BJ (cell line): ENCODE data around the gene NAGPA. TPM values are rescaled to one million over a fixed set of nuclear protein-coding genes. Genes with fewer than 3 reads are reported as not detected.

ENCODE experiments used
- CTCF ChIA-PET: fragments of 350-600 bp; formaldehyde crosslinking; extraction: SDS; loops from one replicate; lab custom pipeline; 2021; ENCODE audit warnings: antibody characterized with exemption, inconsistent platforms; lab: Yijun Ruan, JAX
- POLR2A ChIA-PET: fragments of 300-600 bp; sonication (Branson Sonifier 250); formaldehyde crosslinking; extraction: SDS; loops from one replicate; lab custom pipeline; 2021; ENCODE audit warnings: antibody characterized with exemption; lab: Charles Lee
- DNase-seq: peaks from one replicate; pipeline ENCODE4 v3.0.0-alpha.2; 2011; ENCODE audit warnings: low read depth
- H3K27me3 ChIP-seq: 2 replicates; pipeline ENCODE4 v1.6.0; 2011; ENCODE audit warnings: low read length; ENCODE audit not compliant: control insufficient read depth, insufficient read depth
- H3K36me3 ChIP-seq: 2 replicates; pipeline ENCODE4 v1.5.1; 2011; ENCODE audit warnings: low read length; ENCODE audit not compliant: control insufficient read depth, insufficient read depth
- H3K4me3 ChIP-seq: 2 replicates; pipeline ENCODE4 v1.5.1; 2011; ENCODE audit warnings: low read depth, mild to moderate bottlenecking, control low read depth, low read length
- CTCF ChIP-seq: IDR thresholded peaks from 2 replicates; pipeline ENCODE4 v1.5.1; 2011; ENCODE audit warnings: low read depth, mild to moderate bottlenecking, control low read depth, inconsistent platforms, low read length, moderate library complexity; ENCODE audit not compliant: insufficient read depth
- polyA plus RNA-seq: library from polyadenylated mRNA; depleted of rRNA; stranded (reverse); fragments of >200 nt; gene quantifications from 2 replicates; pipeline ENCODE4 v1.2.3, GENCODE V29; 2011

The NAGPA gene
- polyA plus RNA-seq, 1 experiment: 17.3 TPM

DNA sequence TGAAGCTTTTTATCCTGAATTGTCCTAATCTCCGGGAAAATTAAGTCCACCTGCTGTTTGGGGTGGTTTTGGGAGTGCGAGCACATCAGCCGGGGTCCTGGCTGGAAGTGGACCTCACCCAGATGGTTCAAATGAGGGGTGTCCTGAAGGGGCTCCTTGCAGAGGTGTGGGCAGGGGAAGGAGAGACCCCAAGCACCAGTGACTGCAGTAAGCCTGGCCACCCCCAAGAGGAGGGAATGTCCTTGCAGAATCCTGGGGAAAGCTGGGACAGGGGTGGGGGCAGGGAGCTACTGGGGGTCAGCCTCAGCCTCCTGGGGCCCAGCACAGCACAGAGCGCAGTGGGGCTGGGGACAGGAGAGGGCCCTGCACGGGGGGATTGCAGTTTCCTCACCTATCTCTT lies 29.4 kb downstream of the NAGPA start:
- no peaks in the 10 kb centered on the region for H3K36me3 ChIP-seq
- H3K27me3 ChIP-seq: peaks cover 2% of the 10 kb centered on the region; the same call in 1 of the 2 replicates
- no peak overlapping the region for H3K4me3 ChIP-seq
- TF ChIP-seq CTCF: no peak
- DNase-seq: no peak
- ChIA-PET CTCF (no interaction called here), POLR2A (no interaction called here)

GRCh38 chr16:5003828-5004227 lies 29.9 kb downstream of the NAGPA start:
- no peak for TF ChIP-seq CTCF
- Histone ChIP-seq H3K36me3 (no peaks in the 10 kb centered on the region), H3K27me3 (peaks cover 2% of the 10 kb centered on the region; the same call in 1 of the 2 replicates), H3K4me3 (no peak overlapping the region)
- POLR2A ChIA-PET: no interaction called here
- CTCF ChIA-PET: no interaction called here
- no peak for DNase-seq

- DNase-seq: no peak
- CTCF ChIA-PET: no interaction called here
- POLR2A ChIA-PET: no interaction called here
- Histone ChIP-seq H3K4me3 (no peak overlapping the region), H3K36me3 (no peaks in the 10 kb centered on the region), H3K27me3 (peaks cover 2% of the 10 kb centered on the region; the same call in 1 of the 2 replicates)
- TF ChIP-seq CTCF: no peak
Observed at GRCh38 chr16:5003211-5003610, 30.5 kb downstream of the NAGPA start.

DNA sequence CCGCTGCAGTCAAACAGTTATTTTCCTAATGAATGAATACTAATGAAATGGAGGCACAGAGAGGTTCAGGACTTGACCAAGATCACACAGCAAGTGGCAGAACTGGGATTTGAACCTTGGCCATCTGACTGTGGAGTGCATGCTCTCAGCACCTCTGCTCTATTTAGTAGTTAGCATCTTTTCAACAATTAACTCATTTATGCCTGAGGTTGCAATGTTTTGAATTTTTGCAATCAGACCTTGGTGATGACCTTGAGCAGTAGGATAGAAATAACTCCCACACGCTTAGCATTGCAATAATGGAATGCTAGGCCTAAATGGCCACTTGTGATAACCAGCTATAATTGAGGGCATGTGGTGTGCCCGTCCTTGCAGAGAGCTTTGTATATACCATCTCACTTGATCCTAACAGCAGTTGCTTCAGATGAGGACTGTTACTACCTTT lies 31.0 kb downstream of the NAGPA start:
- POLR2A ChIA-PET: no interaction called here
- DNase-seq: no peak
- CTCF ChIA-PET: no interaction called here
- no peak for TF ChIP-seq CTCF
- Histone ChIP-seq H3K4me3 (no peak overlapping the region), H3K27me3 (peaks cover 2% of the 10 kb centered on the region; the same call in 1 of the 2 replicates), H3K36me3 (no peaks in the 10 kb centered on the region)

GRCh38 chr16:5001986-5002385 lies 31.7 kb downstream of the NAGPA start:
- Histone ChIP-seq H3K4me3 (no peak overlapping the region), H3K36me3 (no peaks in the 10 kb centered on the region), H3K27me3 (no peaks in the 10 kb centered on the region)
- CTCF ChIA-PET: no interaction called here
- no peak for DNase-seq
- POLR2A ChIA-PET: no interaction called here
- TF ChIP-seq CTCF: no peak
